Uterus (tissue), 4 donors: ENCODE measurements around the gene COL18A1. TPM values are rescaled to one million over a fixed set of nuclear protein-coding genes. Genes with fewer than 3 reads are reported as not detected.

Source experiments
- DNase-seq, 2 donors: peaks; one replicate each; pipeline ENCODE4 v3.0.0-alpha.2; 2019 to 2020
- H3K27ac ChIP-seq, 2 donors: fragments of 200-600 bp; sonication (generic); 1 replicate in 1 of 2; 2 replicates in 1 of 2; pipeline ENCODE4 v1.5.1; 2016 to 2018
- H3K27me3 ChIP-seq, 2 donors: fragments of 200-600 bp; sonication (generic); one replicate each; pipeline ENCODE4 v1.5.1; 2018 to 2019; ENCODE audit warnings: control low read depth in 1 of 2
- H3K36me3 ChIP-seq, 2 donors: fragments of 200-600 bp; sonication (generic); one replicate each; pipeline ENCODE4 v1.5.1; 2019; ENCODE audit warnings: control low read depth in 1 of 2
- H3K4me1 ChIP-seq, 2 donors: fragments of 200-600 bp; sonication (generic); one replicate each; pipeline ENCODE4 v1.5.1; 2018 to 2019; ENCODE audit warnings: control low read depth in 1 of 2
- H3K4me3 ChIP-seq, 2 donors: fragments of 200-600 bp; sonication (generic); 1 replicate in 1 of 2; 2 replicates in 1 of 2; pipeline ENCODE4 v1.5.1; 2018 to 2019; ENCODE audit warnings: mild to moderate bottlenecking in 1 of 2
- H3K9me3 ChIP-seq, 2 donors: fragments of 200-600 bp; sonication (generic); one replicate each; pipeline ENCODE4 v1.5.1; 2019; ENCODE audit warnings: control low read depth in 1 of 2
- POLR2A ChIP-seq, 2 donors: fragments of 450-650 bp; IDR thresholded peaks; one replicate each; pipeline ENCODE4 v1.6.1; 2016; ENCODE audit warnings: antibody characterized with exemption in 2 of 2, mild to moderate bottlenecking in 1 of 2, moderate library complexity in 1 of 2
- intact Hi-C: fragments of 100-400 bp; cut with DNase I; formaldehyde crosslinking; loops from one replicate; pipeline ENCODE4 v1.15.1; 2023; ENCODE audit warnings: low total_unique reads
- total RNA-seq, 4 donors: library from RNA; depleted of rRNA in 3 of 4; stranded (reverse); fragments of >200 nt in 3 of 4; gene quantifications; one replicate each; pipeline versions ENCODE4 v1.1.0 to v1.2.4, GENCODE V29; 2014 to 2023
- TF ChIP-seq, protein P1 (sequence below), 4 experiments: fragments of 200-600 bp in 2 of 4; fragments of 450-650 bp in 2 of 4; sonication (generic) in 2 of 4; IDR thresholded peaks; one replicate each; pipeline ENCODE4 v1.5.1; 2016 to 2019; ENCODE audit warnings: antibody characterized with exemption in 4 of 4, mild to moderate bottlenecking in 2 of 4, moderate library complexity in 1 of 4
- donor health status: DM: yes; HTN: yes; CAD: no.

COL18A1 gene
- total RNA-seq, 4 donors from 2014 or later, result 73.0 to 223 (median 152) TPM

GRCh38 chr21:45547545-45547900 is 142.6 kb downstream of the COL18A1 start:
- TF ChIP-seq POLR2A (IDR thresholded peaks at IDR 0.05), result no peak
- TF ChIP-seq, protein P1, sequence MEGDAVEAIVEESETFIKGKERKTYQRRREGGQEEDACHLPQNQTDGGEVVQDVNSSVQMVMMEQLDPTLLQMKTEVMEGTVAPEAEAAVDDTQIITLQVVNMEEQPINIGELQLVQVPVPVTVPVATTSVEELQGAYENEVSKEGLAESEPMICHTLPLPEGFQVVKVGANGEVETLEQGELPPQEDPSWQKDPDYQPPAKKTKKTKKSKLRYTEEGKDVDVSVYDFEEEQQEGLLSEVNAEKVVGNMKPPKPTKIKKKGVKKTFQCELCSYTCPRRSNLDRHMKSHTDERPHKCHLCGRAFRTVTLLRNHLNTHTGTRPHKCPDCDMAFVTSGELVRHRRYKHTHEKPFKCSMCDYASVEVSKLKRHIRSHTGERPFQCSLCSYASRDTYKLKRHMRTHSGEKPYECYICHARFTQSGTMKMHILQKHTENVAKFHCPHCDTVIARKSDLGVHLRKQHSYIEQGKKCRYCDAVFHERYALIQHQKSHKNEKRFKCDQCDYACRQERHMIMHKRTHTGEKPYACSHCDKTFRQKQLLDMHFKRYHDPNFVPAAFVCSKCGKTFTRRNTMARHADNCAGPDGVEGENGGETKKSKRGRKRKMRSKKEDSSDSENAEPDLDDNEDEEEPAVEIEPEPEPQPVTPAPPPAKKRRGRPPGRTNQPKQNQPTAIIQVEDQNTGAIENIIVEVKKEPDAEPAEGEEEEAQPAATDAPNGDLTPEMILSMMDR (IDR thresholded peaks at IDR 0.05), result no peak
- no peak for DNase-seq

DNA sequence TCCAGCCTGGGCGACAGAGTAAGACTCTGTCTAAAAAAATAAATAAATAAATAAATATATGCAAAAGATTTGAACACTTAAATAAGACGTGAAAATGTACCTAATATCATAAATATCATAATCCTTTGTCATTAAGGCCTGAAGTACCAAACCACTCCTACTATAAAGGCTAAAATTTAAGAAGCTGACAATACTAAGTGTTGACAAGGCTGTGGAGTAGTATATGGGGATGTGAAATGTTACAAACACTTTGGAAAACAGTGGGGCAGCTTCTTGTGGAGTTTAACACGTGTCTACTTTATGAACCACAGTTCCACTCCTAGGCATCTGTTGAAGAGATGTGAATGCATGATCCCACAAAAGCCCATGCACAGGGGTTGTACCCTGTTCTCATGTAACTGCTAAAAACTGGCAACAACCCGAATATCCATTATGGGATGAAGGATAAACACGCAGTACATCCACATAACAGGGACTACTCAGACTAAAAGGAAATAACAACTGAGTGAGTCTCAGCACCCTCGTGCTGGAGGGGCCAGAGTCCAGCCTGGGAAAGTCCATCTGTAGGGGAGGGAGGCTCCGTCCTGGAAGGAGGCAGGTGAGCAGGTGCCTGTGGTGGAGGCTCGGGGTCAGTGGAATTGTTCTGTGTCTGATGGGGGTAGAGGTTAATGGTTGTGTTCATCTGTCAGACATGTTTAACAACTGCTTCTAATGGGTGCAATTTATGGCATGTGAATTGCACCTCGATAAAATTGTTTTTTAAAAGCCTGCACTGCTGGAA is 143.9 kb downstream of the COL18A1 start:
- Histone ChIP-seq H3K36me3 (no peaks in the 10 kb centered on the region), H3K9me3 (no peaks in the 10 kb centered on the region), H3K4me3 (no peak overlapping the region), H3K27ac (no peak overlapping the region), H3K4me1 (no peaks in the 10 kb centered on the region), H3K27me3 (no peaks in the 10 kb centered on the region)
- DNase-seq, result no peak
- no peak for TF ChIP-seq POLR2A (IDR thresholded peaks at IDR 0.05)
- TF ChIP-seq, protein P1 (IDR thresholded peaks at IDR 0.05), result no peak
- intact Hi-C loops, result no loop called here

More at GRCh38 chr21:45547545-45547900, 142.6 kb downstream of the COL18A1 start:
- Histone ChIP-seq H3K9me3 (no peaks in the 10 kb centered on the region), H3K4me3 (no peak overlapping the region), H3K27ac (no peak overlapping the region), H3K36me3 (no peaks in the 10 kb centered on the region), H3K4me1 (no peaks in the 10 kb centered on the region), H3K27me3 (no peaks in the 10 kb centered on the region)
- intact Hi-C loops, result no loop called here

DNA sequence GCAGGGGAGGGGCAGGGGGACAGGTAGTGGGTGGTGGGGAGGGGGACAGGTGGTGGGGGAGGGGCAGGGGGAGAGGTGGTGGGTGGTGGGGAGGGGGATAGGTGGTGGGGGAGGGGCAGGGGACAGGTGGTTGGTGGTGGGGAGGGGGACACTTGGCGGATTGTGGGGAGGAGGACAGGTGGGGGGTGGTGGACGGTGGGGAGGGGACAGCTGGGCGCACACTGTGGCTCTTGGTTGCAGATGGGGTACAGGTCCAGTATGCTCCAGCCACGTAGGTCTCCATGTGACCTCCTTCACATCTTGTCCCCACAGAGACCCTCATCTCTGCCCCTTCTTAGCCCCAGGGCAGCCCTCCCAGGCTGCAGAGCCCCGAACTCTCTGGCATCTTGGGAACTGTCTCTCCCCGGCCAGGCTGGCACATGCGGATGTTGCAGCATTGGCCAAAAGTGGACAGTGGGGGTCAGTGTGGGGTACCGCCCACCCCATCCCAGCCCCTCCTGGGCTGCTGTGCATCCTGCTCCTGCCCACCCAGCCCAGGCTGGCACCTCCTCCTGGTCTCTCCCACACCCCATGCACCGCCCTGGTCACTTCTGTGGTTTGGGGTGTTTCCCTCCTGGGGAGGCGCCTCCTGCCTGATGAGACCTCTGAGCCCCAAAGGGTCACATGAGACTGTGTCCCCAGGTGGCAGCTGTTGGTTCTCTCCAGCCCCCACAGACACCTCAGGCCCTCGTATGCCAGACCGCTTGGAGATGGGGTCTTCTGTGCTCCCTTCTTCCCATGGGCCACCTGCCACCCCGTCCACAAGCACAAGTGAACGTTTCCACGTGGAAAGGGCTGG is 144.9 kb downstream of the COL18A1 start:
- DNase-seq, result no peak
- no peak overlapping the region for H3K4me3 ChIP-seq
- no peaks in the 10 kb centered on the region for H3K27me3 ChIP-seq
- no peak overlapping the region for H3K27ac ChIP-seq
- no peaks in the 10 kb centered on the region for H3K4me1 ChIP-seq
- TF ChIP-seq, protein P1 (IDR thresholded peaks at IDR 0.05), result no peak
- TF ChIP-seq POLR2A (IDR thresholded peaks at IDR 0.05), result no peak
- intact Hi-C loops, result no loop called here
- H3K36me3 ChIP-seq, result no peaks in the 10 kb centered on the region
- no peaks in the 10 kb centered on the region for H3K9me3 ChIP-seq

DNA sequence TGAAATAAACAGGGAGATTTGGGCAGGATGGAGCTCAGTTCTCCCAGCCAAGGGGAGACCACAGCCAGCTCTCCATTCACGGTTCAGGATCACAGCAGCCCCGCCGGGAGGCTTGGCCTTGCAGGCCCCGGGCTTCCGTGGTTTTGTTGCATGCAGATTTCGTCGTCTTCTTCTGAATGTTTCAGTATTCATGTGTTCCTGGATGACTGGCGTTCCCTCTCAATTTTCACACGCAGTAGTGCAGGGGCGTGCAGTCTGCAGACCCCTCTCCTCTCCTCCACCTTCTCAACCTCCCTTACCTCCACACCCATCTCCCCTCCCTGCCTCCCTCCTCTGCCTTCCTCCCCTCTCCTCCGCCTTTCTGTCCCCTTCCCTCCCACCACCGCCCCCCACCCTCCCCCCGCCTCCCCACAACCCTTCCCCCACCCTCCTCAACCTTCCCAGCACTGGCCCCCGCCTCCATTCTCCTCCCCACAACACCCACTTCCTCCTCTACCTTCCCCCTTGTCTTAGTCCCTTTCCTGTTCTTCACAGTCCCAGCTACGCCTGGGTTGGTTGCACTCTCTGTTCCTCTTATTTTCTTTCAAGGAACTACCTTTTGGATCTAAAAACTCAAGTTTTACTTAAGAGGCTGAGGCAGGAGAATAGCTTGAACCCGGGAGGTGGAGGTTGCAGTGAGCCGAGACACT is 145.7 kb downstream of the COL18A1 start:
- H3K36me3 ChIP-seq, result no peaks in the 10 kb centered on the region
- H3K27me3 ChIP-seq, result no peaks in the 10 kb centered on the region
- no peak overlapping the region for H3K4me3 ChIP-seq
- intact Hi-C loops, result no loop called here
- H3K4me1 ChIP-seq, result no peaks in the 10 kb centered on the region
- TF ChIP-seq POLR2A (IDR thresholded peaks at IDR 0.05), result no peak
- TF ChIP-seq, protein P1 (IDR thresholded peaks at IDR 0.05), result no peak
- H3K9me3 ChIP-seq, result no peaks in the 10 kb centered on the region
- no peak overlapping the region for H3K27ac ChIP-seq
- no peak for DNase-seq
